Fibroblast of upper back skin (primary cell): ENCODE measurements around the gene CACNA2D2.
A peak's percentile ranks its signal among the peaks of the same experiment; 100 is the strongest.

Experiments used
- DNase-seq: peaks from one replicate; pipeline ENCODE4 v3.0.0-alpha.2; 2013

The CACNA2D2 gene

DNA sequence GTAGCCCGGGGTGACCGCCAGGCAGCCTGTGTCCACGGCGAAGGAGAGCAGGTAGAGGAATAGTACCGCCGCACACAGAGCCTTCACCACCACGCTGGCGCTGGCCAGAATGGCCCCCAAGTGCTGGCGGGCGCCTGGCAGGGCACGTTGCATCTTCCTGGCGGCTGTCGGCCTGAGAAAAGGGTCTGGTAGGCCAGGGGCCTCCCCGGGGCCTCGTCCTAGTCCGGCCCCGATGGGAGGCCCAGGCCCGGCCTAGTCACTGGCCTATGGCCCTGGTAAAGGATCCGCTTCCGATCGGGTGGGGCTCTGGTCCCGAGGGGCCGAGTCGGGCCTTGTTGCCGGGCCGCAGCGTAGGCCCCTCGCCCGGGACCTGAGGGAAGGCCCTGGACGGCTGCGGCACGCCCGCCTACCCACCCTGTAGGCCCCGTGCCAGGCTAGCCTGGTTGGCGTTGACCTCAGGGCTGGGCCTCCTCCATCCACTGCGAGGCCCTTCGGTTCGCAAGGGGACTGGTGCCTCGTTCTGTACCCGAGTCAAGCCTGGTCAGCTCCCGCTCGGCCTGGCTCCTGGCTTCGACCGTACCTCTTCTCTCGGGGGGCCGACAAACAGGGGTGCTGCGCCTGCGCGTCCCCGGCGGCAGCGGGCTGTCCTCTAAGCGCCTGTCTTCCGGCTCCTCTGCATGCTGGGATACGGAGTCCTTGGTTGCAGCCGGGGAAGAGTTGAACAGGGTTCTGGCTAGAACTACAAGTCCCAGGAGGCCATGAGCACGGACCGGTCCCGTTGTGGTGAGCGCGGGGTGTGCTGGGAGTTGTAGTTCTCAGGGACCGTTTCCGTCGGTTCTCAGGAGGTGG is 144.3 kb downstream of the CACNA2D2 start, which contains the start of gene TMEM115:
Gene TMEM115 (minus strand): TSS at position 611 of the 849 bp plus-strand sequence. CDS start 458 bp downstream, at position 153.
- DNase-seq = peak; percentile 99

DNA sequence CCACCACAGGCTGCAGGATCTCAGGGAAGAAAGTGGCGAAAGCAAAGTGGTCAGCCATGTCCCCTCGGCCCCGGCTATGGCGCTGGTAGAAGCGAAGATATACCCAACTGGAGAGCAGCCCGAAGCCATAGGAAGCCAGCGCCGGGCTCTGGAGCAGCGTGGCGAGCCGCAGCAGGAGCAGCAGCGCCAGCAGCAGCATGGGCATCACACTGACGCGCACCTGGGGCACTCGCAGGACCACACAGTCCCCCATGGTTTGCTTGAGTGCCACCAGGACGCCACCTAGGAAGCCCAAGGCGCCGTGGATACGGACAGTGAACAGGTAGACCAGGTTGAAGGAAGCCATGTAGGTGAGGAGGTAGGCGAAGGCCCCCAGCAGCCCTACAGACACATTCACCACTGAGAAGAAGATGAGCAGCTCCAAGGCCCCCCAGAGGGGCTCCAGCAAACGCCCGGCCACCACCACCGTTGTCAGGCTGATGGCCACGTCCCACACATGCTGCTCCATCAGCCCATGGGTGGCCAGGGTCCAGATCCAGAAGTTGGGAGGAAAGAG is 145.0 kb downstream of the CACNA2D2 start:
- DNase-seq = no peak

DNA sequence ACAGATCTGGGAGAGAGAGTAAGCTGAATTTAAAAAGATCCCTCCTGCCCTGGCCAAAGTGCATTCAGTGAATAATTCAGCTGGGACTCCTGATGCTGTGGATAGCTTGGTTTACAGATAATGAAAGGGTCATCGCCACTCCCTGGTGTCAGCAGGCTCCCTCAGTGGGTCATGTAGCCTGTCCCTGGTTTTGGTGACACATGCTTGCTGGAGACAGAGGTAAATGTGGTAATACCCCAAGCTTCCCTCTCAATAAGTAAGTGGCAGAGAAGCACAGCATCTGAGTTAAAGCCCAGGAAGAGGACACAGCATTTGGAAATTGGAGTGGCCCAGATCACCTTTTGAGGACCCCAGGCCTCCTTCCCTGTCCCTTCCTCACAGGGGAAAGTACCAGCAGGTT is 146.0 kb downstream of the CACNA2D2 start:
- no peak for DNase-seq

GRCh38 chr3:50356553-50356952 is 146.9 kb downstream of the CACNA2D2 start:
- no peak for DNase-seq

DNA sequence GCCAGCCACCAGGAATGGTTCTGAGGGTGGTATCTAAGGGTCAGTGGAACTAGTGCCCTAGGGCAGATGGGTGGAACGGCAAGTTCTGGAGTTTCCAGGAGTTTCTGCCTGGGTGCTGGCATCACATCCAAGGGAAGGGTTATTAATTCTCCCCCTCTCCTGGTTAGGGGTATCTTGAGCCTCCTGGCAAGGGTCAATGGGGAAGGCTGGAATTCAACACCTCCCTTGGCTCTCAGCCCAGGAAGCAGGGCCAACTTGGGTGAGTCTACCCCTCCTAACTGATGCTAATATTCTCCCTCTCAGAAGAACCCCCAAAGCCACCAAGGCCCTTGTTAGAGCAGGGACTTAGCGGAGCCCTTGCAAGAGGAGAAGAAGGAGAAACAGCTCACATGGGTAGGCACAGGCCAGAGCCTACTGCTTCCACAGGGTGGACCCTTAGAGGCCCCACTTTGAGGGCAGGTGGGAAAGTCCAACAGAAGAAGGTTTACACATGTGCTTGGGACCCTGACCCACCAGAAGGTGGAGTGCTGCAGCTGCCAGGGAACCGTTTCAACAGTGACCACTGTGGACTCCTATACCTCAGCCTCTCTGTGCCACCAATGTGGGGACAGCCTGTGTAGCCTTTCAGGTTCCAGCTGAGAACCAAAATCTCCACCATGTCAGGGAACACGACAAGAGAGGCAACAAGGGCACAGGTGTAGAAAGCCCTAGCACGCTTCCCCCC is 147.4 kb downstream of the CACNA2D2 start:
- no peak for DNase-seq

DNA sequence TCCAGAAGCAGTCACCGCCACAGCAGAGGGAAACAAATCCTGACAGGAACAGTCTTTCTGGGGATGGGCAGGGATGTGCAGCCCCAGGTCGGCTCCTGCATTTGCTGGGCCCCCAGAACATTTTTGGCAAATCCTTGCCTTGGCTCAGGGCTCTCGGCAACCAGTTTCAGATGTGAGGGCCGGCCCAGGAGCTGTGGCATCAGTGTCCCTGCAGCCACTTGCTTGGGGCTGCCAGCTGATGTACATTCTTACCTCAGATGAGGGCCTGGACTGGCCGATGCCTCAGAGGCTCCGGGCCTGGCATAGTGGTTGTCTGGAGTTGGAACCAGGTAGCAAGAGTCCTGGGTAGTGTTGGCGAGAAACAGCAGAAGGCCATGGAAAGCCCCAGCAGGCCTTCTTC is 148.6 kb downstream of the CACNA2D2 start:
- no peak for DNase-seq

- DNase-seq = no peak
Observed at GRCh38 chr3:50354186-50354764, 149.2 kb downstream of the CACNA2D2 start.

- no peak for DNase-seq
Observed at GRCh38 chr3:50353245-50354004, 150.0 kb downstream of the CACNA2D2 start.

GRCh38 chr3:50352781-50353180 is 150.7 kb downstream of the CACNA2D2 start:
- DNase-seq = no peak

DNA sequence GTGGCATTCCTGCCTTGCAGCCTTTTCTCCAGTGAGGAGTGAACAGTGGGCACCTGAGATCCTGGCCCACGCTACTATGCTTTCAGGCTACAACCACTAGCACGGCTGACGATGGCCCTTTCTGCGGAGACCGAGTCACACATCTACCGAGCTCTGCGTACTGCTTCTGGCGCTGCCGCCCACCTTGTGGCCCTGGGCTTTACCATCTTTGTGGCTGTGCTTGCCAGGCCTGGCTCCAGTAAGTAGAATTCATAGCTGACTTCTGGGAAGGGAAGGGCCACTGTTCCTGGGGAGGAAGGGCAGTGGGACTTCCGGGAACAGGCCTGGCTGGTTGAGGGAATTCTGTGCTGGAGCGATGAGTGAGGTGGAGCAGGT is 152.1 kb downstream of the CACNA2D2 start:
- no peak for DNase-seq

- peak; percentile 87 for DNase-seq
Observed at GRCh38 chr3:50350527-50351322, 152.7 kb downstream of the CACNA2D2 start, which contains the start of the genes CYB561D2 and NPRL2. TSS of gene CYB561D2 (plus strand) at chr3:50350862. CDS start at chr3:50351434, 572 bp downstream. TSS of gene NPRL2 (minus strand) at chr3:50350775. CDS start at chr3:50350652, 123 bp downstream.

- DNase-seq = no peak
Observed at GRCh38 chr3:50350213-50350526, 153.3 kb downstream of the CACNA2D2 start.

DNA sequence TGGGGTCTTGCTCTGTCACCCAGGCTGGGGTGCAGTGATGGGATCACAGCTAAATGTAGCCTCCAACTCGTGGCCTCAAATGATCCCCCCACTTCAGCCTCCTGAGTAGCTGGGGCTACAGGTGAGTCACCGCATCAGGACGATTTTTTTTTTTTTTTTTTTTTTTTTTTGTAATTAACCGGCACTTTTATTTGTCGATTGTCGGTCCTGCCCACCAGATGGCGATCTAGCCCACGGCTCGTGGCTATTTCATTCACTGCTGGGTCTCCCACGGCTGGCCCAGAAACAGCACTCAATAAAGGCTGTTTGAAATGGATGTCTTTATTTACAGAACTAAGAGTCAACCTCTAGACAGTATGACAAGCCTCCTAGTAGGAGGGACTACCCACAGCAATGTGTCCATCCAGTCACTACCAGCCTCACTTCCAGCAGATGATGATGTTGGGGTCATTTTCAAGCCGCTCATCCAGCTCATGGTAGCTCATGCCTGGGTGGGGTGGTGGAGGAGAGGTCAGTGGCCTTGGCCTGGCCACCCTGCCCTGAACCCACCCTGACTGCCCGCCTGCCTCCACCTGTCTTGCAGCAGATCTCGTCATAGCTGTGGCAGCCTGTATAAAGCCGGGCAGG is 156.1 kb downstream of the CACNA2D2 start:
- DNase-seq = peak; percentile 73

DNA sequence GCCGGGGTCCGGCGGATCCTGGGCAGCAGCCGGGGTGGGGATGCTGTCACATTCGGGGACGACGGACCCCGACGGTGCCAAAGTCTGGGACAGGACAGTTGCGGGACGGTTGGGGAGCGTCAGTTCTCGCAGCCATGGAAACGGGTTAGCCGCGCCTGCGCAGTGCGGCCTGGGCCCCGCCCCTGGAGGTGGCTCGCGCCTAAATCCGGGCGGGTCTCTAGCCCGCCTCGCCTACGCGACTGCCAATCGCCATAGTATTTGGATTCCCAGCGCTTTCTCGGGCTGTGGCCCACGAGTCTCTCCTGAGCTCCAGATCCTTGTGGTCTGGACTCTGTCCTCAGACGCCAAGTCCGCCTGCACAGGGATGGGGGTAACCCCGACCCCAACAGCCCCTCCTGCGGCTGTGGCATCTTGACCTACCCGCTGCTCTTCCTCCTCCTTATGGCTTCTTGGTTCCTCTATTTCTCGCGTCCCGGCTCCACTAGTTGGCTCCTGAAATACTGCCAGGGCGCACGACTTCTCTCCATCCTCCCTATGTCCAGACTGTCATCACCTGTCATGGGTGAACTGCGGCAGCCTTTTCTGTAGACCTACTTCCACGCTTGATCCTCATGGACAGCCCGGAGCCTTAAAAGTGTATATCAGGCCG is 157.7 kb downstream of the CACNA2D2 start, which contains the start of gene ZMYND10:
Gene ZMYND10 (minus strand): TSS at position 147 of the 649 bp plus-strand sequence. CDS start 153 bp downstream, outside the sequence.
- peak; percentile 43 for DNase-seq

GRCh38 chr3:50345008-50345407 is 158.4 kb downstream of the CACNA2D2 start:
- DNase-seq = no peak

GRCh38 chr3:50342813-50343633 is 160.4 kb downstream of the CACNA2D2 start:
- no peak for DNase-seq

- DNase-seq = no peak
Observed at GRCh38 chr3:50341996-50342650, 161.3 kb downstream of the CACNA2D2 start.

DNA sequence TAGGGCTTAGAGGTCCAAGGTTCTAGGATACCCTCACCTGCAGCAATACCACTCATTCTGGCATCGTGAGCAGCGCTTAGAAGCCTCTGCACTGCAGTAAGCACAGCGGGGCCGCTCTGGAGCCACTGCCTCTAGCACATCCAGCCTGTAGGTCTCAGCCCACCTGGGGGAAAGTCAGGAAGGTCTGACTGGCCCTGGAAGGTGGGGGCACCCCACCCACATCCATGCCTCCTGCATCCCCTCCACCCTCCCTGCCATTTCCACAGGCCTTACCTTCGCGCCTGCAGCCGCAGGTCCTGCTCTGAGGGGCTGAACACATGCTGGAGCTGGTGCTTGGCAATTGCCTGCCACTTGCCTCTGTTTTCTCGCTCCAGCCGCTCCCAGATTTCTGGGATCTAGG is 161.9 kb downstream of the CACNA2D2 start:
- no peak for DNase-seq
